ENCODE measurements around the gene SPEG.

SPEG gene

GRCh38 chr2:219426068-219426443 lies 8.6 kb upstream of the SPEG start:
- DNase-seq = no peak

GRCh38 chr2:219426534-219427136 lies 8.0 kb upstream of the SPEG start:
- DNase-seq = no peak

GRCh38 chr2:219428469-219428868 lies 6.2 kb upstream of the SPEG start:
- no peak for DNase-seq

- no peak for DNase-seq
Measured at GRCh38 chr2:219429958-219430606, 4.6 kb upstream of the SPEG start.

GRCh38 chr2:219430633-219431615 lies 3.7 kb upstream of the SPEG start:
- no peak for DNase-seq

- peak; percentile 59 to 63 for DNase-seq
Measured at GRCh38 chr2:219433666-219434467, 776 bp upstream of the SPEG start.

GRCh38 chr2:219434468-219434717 lies 250 bp upstream of the SPEG start:
- no peak for DNase-seq

- DNase-seq = no peak
Measured at GRCh38 chr2:219435701-219436100, 1.1 kb downstream of the SPEG start.

GRCh38 chr2:219436491-219436890 lies 1.8 kb downstream of the SPEG start:
- no peak for DNase-seq

- no peak for DNase-seq
Measured at GRCh38 chr2:219437141-219437540, 2.5 kb downstream of the SPEG start.

- DNase-seq = no peak
Measured at GRCh38 chr2:219437690-219438206, 3.1 kb downstream of the SPEG start.

- DNase-seq = no peak
Measured at GRCh38 chr2:219438453-219438852, 3.8 kb downstream of the SPEG start.

- no peak for DNase-seq
Measured at GRCh38 chr2:219439506-219439905, 4.9 kb downstream of the SPEG start.

GRCh38 chr2:219440388-219441256 lies 6.0 kb downstream of the SPEG start:
- DNase-seq = no peak

- DNase-seq = peak; percentile 39 to 46
Measured at GRCh38 chr2:219441451-219442255, 7.0 kb downstream of the SPEG start.

GRCh38 chr2:219442256-219443015 lies 7.8 kb downstream of the SPEG start:
- no peak for DNase-seq

GRCh38 chr2:219443016-219443696 lies 8.5 kb downstream of the SPEG start:
- no peak for DNase-seq

GRCh38 chr2:219443697-219444023 lies 9.0 kb downstream of the SPEG start:
- DNase-seq = no peak

GRCh38 chr2:219444566-219445091 lies 10.0 kb downstream of the SPEG start:
- DNase-seq = no peak
